WTC11 (cell line): ENCODE data around the gene CACNA2D3. TPM values are rescaled to one million over a fixed set of nuclear protein-coding genes. Genes with fewer than 3 reads are reported as not detected.
A peak's percentile ranks its signal among the peaks of the same experiment; 100 is the strongest.

ENCODE experiments used
- ATAC-seq: fragments of 200-7000 bp; cut with Tn5 transposase; 2 replicates; pipeline ENCODE4 v1.10.0; 2021; ENCODE audit warnings: mild to moderate bottlenecking, moderate library complexity
- CTCF ChIA-PET: fragments of 300-600 bp; sonication (Branson Sonifier 250); formaldehyde crosslinking; loops from one replicate; lab custom pipeline; 2021; ENCODE audit warnings: antibody characterized with exemption; lab: Charles Lee
- POLR2A ChIA-PET: fragments of 350-600 bp; sonication (Branson Sonifier 250); formaldehyde crosslinking; loops from one replicate; lab custom pipeline; 2021; ENCODE audit warnings: antibody characterized with exemption; lab: Charles Lee
- DNase-seq: peaks from one replicate; pipeline ENCODE4 v3.0.0; 2021; ENCODE audit warnings: low spot score
- H3K27ac Mint-ChIP-seq: 2 replicates; pipeline ENCODE4 v1.8.0; 2021; ENCODE audit warnings: mixed read lengths
- H3K27me3 Mint-ChIP-seq: 2 replicates; pipeline ENCODE4 v1.8.0; 2021; ENCODE audit warnings: low read depth, mild to moderate bottlenecking, moderate library complexity, mixed read lengths
- H3K36me3 Mint-ChIP-seq: 2 replicates; pipeline ENCODE4 v1.8.0; 2021; ENCODE audit warnings: mixed read lengths
- H3K4me1 Mint-ChIP-seq: 2 replicates; pipeline ENCODE4 v1.8.0; 2022; ENCODE audit warnings: mixed read lengths
- H3K4me3 Mint-ChIP-seq: 2 replicates; pipeline ENCODE4 v1.8.0; 2021; ENCODE audit warnings: mild to moderate bottlenecking, moderate library complexity, mixed read lengths
- H3K9me3 Mint-ChIP-seq: 2 replicates; pipeline ENCODE4 v1.8.0; 2021; ENCODE audit warnings: mixed read lengths
- ATF1 ChIP-seq: sonication (generic); formaldehyde crosslinking; IDR thresholded peaks from 2 replicates; pipeline ENCODE4 v1.8.1; 2023; ENCODE audit warnings: mild to moderate bottlenecking, moderate library complexity, missing genetic modification reagents
- ATF2 ChIP-seq: sonication (generic); formaldehyde crosslinking; IDR thresholded peaks from 2 replicates; pipeline ENCODE4 v1.8.1; 2022; ENCODE audit warnings: low read depth, missing genetic modification reagents, borderline replicate concordance
- ATF3 ChIP-seq: sonication (generic); formaldehyde crosslinking; conservative IDR thresholded peaks from 2 replicates; pipeline ENCODE4 v1.8.1; 2022; ENCODE audit warnings: mild to moderate bottlenecking, missing genetic modification reagents
- CDX4 ChIP-seq: fragments of 250-450 bp; sonication (Bioruptor Pico); IDR thresholded peaks from 2 replicates; pipeline ENCODE4 v1.9.0; 2021; ENCODE audit warnings: moderate library complexity, mild to moderate bottlenecking, inconsistent platforms, borderline replicate concordance
- CREB1 ChIP-seq: sonication (generic); formaldehyde crosslinking; IDR thresholded peaks from 2 replicates; pipeline ENCODE4 v1.8.0; 2023; ENCODE audit warnings: mild to moderate bottlenecking, missing genetic modification reagents
- CTCF ChIP-seq: fragments of 200-600 bp; IDR thresholded peaks from 2 replicates; pipeline ENCODE4 v1.8.0; 2022; ENCODE audit warnings: antibody characterized with exemption
- E2F5 ChIP-seq: sonication (generic); formaldehyde crosslinking; IDR thresholded peaks from 2 replicates; pipeline ENCODE4 v1.8.1; 2022; ENCODE audit warnings: mild to moderate bottlenecking, moderate library complexity, missing genetic modification reagents
- ELF4 ChIP-seq: sonication (generic); formaldehyde crosslinking; IDR thresholded peaks from 2 replicates; pipeline ENCODE4 v1.8.1; 2022; ENCODE audit warnings: low read depth, mild to moderate bottlenecking, moderate library complexity, missing genetic modification reagents
- FOXJ3 ChIP-seq: sonication (generic); formaldehyde crosslinking; IDR thresholded peaks from 2 replicates; pipeline ENCODE4 v1.9.0; 2021; ENCODE audit warnings: missing genetic modification reagents, mild to moderate bottlenecking, borderline replicate concordance
- FOXK1 ChIP-seq: sonication (generic); formaldehyde crosslinking; IDR thresholded peaks from 2 replicates; pipeline ENCODE4 v1.8.0; 2022; ENCODE audit warnings: mild to moderate bottlenecking, moderate library complexity, missing genetic modification reagents
- FOXP1 ChIP-seq: sonication (generic); formaldehyde crosslinking; IDR thresholded peaks from 2 replicates; pipeline ENCODE4 v1.8.0; 2022; ENCODE audit warnings: missing genetic modification reagents, mild to moderate bottlenecking, moderate library complexity, borderline replicate concordance
- GTF2I ChIP-seq: fragments of 250-450 bp; sonication (Bioruptor Pico); conservative IDR thresholded peaks from 2 replicates; pipeline ENCODE4 v1.4.0; 2021; ENCODE audit warnings: mild to moderate bottlenecking
- HMGA2 ChIP-seq: fragments of 250-450 bp; sonication (Bioruptor Pico); IDR thresholded peaks from 2 replicates; pipeline ENCODE4 v1.4.0; 2021; ENCODE audit warnings: mild to moderate bottlenecking, moderate library complexity
- IRF2 ChIP-seq: sonication (generic); formaldehyde crosslinking; IDR thresholded peaks from 2 replicates; pipeline ENCODE4 v1.8.0; 2022; ENCODE audit warnings: low read depth, missing genetic modification reagents, borderline replicate concordance
- JAZF1 ChIP-seq: fragments of 250-450 bp; sonication (Bioruptor Pico); IDR thresholded peaks from 2 replicates; pipeline ENCODE4 v1.9.0; 2021; ENCODE audit warnings: moderate library complexity, mild to moderate bottlenecking, inconsistent platforms
- KAT7 ChIP-seq: sonication (generic); formaldehyde crosslinking; IDR thresholded peaks from 2 replicates; pipeline ENCODE4 v1.8.1; 2023; ENCODE audit warnings: missing genetic modification reagents, mild to moderate bottlenecking, borderline replicate concordance
- MAX ChIP-seq: sonication (generic); formaldehyde crosslinking; IDR thresholded peaks from 2 replicates; pipeline ENCODE4 v1.8.0; 2022; ENCODE audit warnings: mild to moderate bottlenecking, missing genetic modification reagents
- MLX ChIP-seq: sonication (generic); formaldehyde crosslinking; IDR thresholded peaks from 2 replicates; pipeline ENCODE4 v1.8.1; 2023; ENCODE audit warnings: mild to moderate bottlenecking, missing genetic modification reagents, moderate library complexity
- NFE2L1 ChIP-seq: sonication (generic); formaldehyde crosslinking; IDR thresholded peaks from 2 replicates; pipeline ENCODE4 v1.8.1; 2023; ENCODE audit warnings: missing genetic modification reagents
- NFYB ChIP-seq: sonication (generic); formaldehyde crosslinking; conservative IDR thresholded peaks from 2 replicates; pipeline ENCODE4 v1.8.0; 2022; ENCODE audit warnings: low read depth, missing genetic modification reagents
- NR1H2 ChIP-seq: sonication (generic); formaldehyde crosslinking; IDR thresholded peaks from 2 replicates; pipeline ENCODE4 v1.9.0; 2021; ENCODE audit warnings: mild to moderate bottlenecking, moderate library complexity, missing genetic modification reagents
- PRRX2 ChIP-seq: fragments of 250-450 bp; sonication (Bioruptor Pico); IDR thresholded peaks from 2 replicates; pipeline ENCODE4 v1.8.0; 2021; ENCODE audit warnings: mild to moderate bottlenecking
- TCF7 ChIP-seq: sonication (generic); formaldehyde crosslinking; IDR thresholded peaks from 2 replicates; pipeline ENCODE4 v1.8.0; 2022; ENCODE audit warnings: mild to moderate bottlenecking, low read depth, missing genetic modification reagents, moderate library complexity
- USF1 ChIP-seq: sonication (generic); formaldehyde crosslinking; IDR thresholded peaks from 2 replicates; pipeline ENCODE4 v1.8.0; 2022; ENCODE audit warnings: mild to moderate bottlenecking, missing genetic modification reagents
- USF2 ChIP-seq: sonication (generic); formaldehyde crosslinking; IDR thresholded peaks from 2 replicates; pipeline ENCODE4 v1.8.1; 2023; ENCODE audit warnings: mild to moderate bottlenecking, missing genetic modification reagents, moderate library complexity
- ZNF263 ChIP-seq: sonication (generic); formaldehyde crosslinking; IDR thresholded peaks from 2 replicates; pipeline ENCODE4 v1.8.1; 2022; ENCODE audit warnings: low read depth, mild to moderate bottlenecking, moderate library complexity, missing genetic modification reagents
- ZNF416 ChIP-seq: fragments of 250-450 bp; sonication (Bioruptor Pico); IDR thresholded peaks from 2 replicates; pipeline ENCODE4 v1.9.0; 2021; ENCODE audit warnings: mild to moderate bottlenecking, inconsistent platforms
- total RNA-seq: library from RNA; stranded (reverse); gene quantifications from 3 replicates; pipeline ENCODE4 v1.2.3, GENCODE V29; 2021

Gene CACNA2D3
- total RNA-seq, 1 experiment from 2014 or later: 5.0 TPM

- peaks cover 17% of the 10 kb centered on the region for H3K9me3 Mint-ChIP-seq
- TF ChIP-seq CDX4 (CRISPR knock-in tag): no peak
- no peak for TF ChIP-seq NR1H2 (CRISPR knock-in tag)
- TF ChIP-seq IRF2 (CRISPR knock-in tag): no peak
- no peak for TF ChIP-seq E2F5 (CRISPR knock-in tag)
- TF ChIP-seq PRRX2: no peak
- no peak for TF ChIP-seq MLX
- TF ChIP-seq ELF4 (CRISPR knock-in tag): no peak
- TF ChIP-seq CREB1 (CRISPR knock-in tag): no peak
- no peak for TF ChIP-seq HMGA2 (CRISPR knock-in tag)
- TF ChIP-seq TCF7 (CRISPR knock-in tag): no peak
- TF ChIP-seq NFE2L1 (CRISPR knock-in tag): no peak
- TF ChIP-seq, all 79 proteins: peak for 0
- Mint-ChIP-seq H3K27ac (no peak overlapping the region), H3K4me1 (peaks cover 7% of the 10 kb centered on the region), H3K4me3 (no peak overlapping the region), H3K36me3 (peaks cover 7% of the 10 kb centered on the region), H3K27me3 (no peaks in the 10 kb centered on the region)
- no peak for ATAC-seq
- ChIA-PET CTCF (interaction anchor here (1.1 to 1.5 kb wide), 2 partner anchors 44 to 248 kb away, joined by 3 to 9 read pairs; no protein-coding TSS in a partner anchor), POLR2A (no interaction called here)
- no peak for DNase-seq
Measured at GRCh38 chr3:54582424-54582823, 460.1 kb downstream of the CACNA2D3 start.

- TF ChIP-seq USF1 (CRISPR knock-in tag): peak; percentile 48; the same call in 1 of the 2 replicates
- peak; percentile 33; the same call in 1 of the 2 replicates for TF ChIP-seq NFYB (CRISPR knock-in tag)
- peak; percentile 71 for TF ChIP-seq USF2 (CRISPR knock-in tag)
- no peak for TF ChIP-seq KAT7 (CRISPR knock-in tag)
- CTCF ChIA-PET: no interaction called here
- Mint-ChIP-seq H3K4me3 (no peak overlapping the region), H3K4me1 (no peaks in the 10 kb centered on the region), H3K27me3 (no peaks in the 10 kb centered on the region), H3K36me3 (no peaks in the 10 kb centered on the region; the same call in 1 of the 2 replicates), H3K9me3 (no peaks in the 10 kb centered on the region), H3K27ac (no peak overlapping the region)
- DNase-seq: no peak
- POLR2A ChIA-PET: no interaction called here
- ATAC-seq: no peak
Measured at GRCh38 chr3:54591157-54591556, 468.8 kb downstream of the CACNA2D3 start.

GRCh38 chr3:54593653-54594052 is 471.3 kb downstream of the CACNA2D3 start:
- Mint-ChIP-seq H3K27me3 (no peaks in the 10 kb centered on the region), H3K9me3 (no peaks in the 10 kb centered on the region), H3K4me1 (peaks cover 4% of the 10 kb centered on the region), H3K4me3 (no peak overlapping the region), H3K27ac (no peak overlapping the region), H3K36me3 (no peaks in the 10 kb centered on the region)
- ChIA-PET CTCF (no interaction called here), POLR2A (no interaction called here)
- ATAC-seq: no peak
- TF ChIP-seq ATF1 (CRISPR knock-in tag): no peak
- TF ChIP-seq ZNF416: no peak
- no peak for TF ChIP-seq MAX (CRISPR knock-in tag)
- no peak for TF ChIP-seq CTCF
- no peak for TF ChIP-seq PRRX2
- TF ChIP-seq FOXJ3 (CRISPR knock-in tag): no peak
- TF ChIP-seq FOXP1 (CRISPR knock-in tag): no peak
- TF ChIP-seq ZNF263 (CRISPR knock-in tag): no peak
- TF ChIP-seq ATF2 (CRISPR knock-in tag): no peak
- TF ChIP-seq FOXK1 (CRISPR knock-in tag): no peak
- no peak for TF ChIP-seq ATF3
- TF ChIP-seq GTF2I (CRISPR knock-in tag): no peak
- TF ChIP-seq JAZF1 (CRISPR knock-in tag): no peak
- no peak for DNase-seq
